Dendritic cell treated with granulocyte-macrophage colony-stimulating factor and Interleukin-4, amounts not matched to agents 40 ng/mL and 50 ng/mL, for 4 days (primary cell): ENCODE results near the gene VIL1.

Experiments used
- H3K27ac Mint-ChIP-seq: one replicate; pipeline ENCODE4 v1.8.0; 2022; ENCODE audit warnings: mild to moderate bottlenecking, mixed read lengths
- H3K27me3 Mint-ChIP-seq: one replicate; pipeline ENCODE4 v1.8.0; 2022; ENCODE audit warnings: mild to moderate bottlenecking, mixed read lengths
- H3K36me3 Mint-ChIP-seq: one replicate; pipeline ENCODE4 v1.8.0; 2022; ENCODE audit warnings: low read depth, mixed read lengths
- H3K4me1 Mint-ChIP-seq: one replicate; pipeline ENCODE4 v1.8.0; 2022; ENCODE audit warnings: low read depth, mixed read lengths
- H3K4me3 Mint-ChIP-seq: one replicate; pipeline ENCODE4 v1.8.0; 2022; ENCODE audit warnings: mild to moderate bottlenecking, moderate library complexity, mixed read lengths
- H3K9me3 Mint-ChIP-seq: one replicate; pipeline ENCODE4 v1.8.0; 2022; ENCODE audit warnings: mixed read lengths
- intact Hi-C: fragments of 100-400 bp; cut with micrococcal nuclease; formaldehyde crosslinking; loops from one replicate; pipeline ENCODE4 v1.15.0; 2022

VIL1 gene

DNA sequence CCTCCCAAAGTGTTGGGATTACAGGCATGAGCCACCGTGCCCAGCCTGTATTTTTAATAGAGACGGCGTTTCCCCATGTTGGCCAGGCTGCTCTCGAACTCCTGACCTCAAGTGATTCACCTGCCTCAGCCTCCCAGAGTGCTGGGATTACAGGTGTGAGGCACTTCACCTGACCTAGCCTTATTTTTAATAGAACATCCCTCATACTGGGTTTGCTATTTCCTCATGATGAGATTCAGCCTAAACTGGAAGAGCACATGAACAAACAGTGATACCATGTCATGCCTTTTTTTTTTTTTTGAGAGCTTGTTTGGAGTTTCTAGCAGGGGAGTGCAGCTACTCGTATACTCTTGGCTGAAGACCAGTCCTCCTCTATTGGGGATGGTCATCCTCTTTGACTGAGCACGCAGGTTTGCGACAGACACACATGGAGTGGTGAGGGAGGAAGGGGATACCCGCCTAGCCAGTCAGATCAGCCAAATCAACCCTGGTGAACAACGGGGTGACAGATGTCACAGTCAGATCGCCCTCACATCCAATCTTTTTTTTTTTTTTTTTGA is 81.7 kb downstream of the VIL1 start:
- H3K36me3 Mint-ChIP-seq, result peaks cover 74% of the 10 kb centered on the region
- peaks cover 11% of the 10 kb centered on the region for H3K4me1 Mint-ChIP-seq

DNA sequence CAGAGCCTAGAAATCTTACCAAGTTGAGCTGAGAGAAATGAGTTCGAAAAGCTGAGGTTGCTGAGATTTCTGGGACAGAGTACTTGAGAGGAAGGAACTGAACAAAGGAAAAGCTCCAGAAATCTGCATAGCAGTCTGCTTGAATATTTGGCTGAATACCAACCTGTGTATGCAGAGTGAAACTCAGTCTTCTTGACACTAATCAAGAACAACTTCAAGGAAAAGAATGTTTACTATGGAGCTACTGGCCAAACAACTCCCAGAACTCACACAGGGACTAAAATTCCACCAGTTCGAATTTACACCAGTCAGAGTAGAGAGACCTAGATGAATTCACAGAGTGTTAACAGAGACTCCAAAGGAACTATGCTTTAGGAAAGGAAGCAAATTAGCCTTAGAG is 82.7 kb downstream of the VIL1 start:
- peak overlapping the region; percentile 33 for H3K27ac Mint-ChIP-seq
- peaks cover 11% of the 10 kb centered on the region for H3K4me1 Mint-ChIP-seq
- H3K36me3 Mint-ChIP-seq, result peaks cover 74% of the 10 kb centered on the region
- H3K4me3 Mint-ChIP-seq, result no peak overlapping the region
- no peaks in the 10 kb centered on the region for H3K27me3 Mint-ChIP-seq
- intact Hi-C loops, result no loop called here
- no peaks in the 10 kb centered on the region for H3K9me3 Mint-ChIP-seq

More for the DNA sequence above, 81.7 kb downstream of the VIL1 start:
- Mint-ChIP-seq H3K27me3 (no peaks in the 10 kb centered on the region), H3K4me3 (no peak overlapping the region), H3K9me3 (no peaks in the 10 kb centered on the region), H3K27ac (no peak overlapping the region)
- intact Hi-C loops, result no loop called here
